NB4 (cell line): Measurements from ENCODE around the gene SMPDL3B.

Source experiments
- CTCF ChIP-seq: IDR thresholded peaks from one replicate; pipeline ENCODE4 v1.5.1; 2012; ENCODE audit warnings: low read depth, low read length
- MAX ChIP-seq: IDR thresholded peaks from 2 replicates; pipeline ENCODE4 v1.6.1; 2011; ENCODE audit warnings: low read depth, low read length
- MYC ChIP-seq: IDR thresholded peaks from 2 replicates; pipeline ENCODE4 v1.6.1; 2011; ENCODE audit warnings: low read depth, low read length
- POLR2A ChIP-seq: IDR thresholded peaks from 2 replicates; pipeline ENCODE4 v1.6.1; 2011; ENCODE audit warnings: mild to moderate bottlenecking; ENCODE audit not compliant: insufficient read length; ENCODE audit errors: extremely low read depth

DNA sequence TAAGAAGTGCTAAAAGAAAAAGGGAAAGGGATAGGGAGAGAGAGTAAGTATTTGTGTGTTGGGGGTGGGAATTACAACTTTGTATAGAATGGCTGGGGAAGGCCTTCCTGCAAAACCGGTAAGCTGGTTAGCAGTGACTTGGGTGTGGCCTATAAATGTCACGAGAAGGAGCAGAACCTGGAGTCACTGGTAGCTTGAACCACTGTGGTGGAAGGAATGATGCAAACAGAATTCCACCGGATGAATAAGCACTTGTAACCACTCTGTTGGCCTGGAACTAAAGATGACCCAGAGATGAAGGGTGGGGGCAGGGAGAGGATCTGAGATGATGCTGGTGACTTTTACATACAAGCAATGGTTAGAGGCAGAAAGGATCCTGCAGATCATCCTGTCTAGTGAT lies 33.9 kb downstream of the SMPDL3B start:
- TF ChIP-seq CTCF: no peak
- no peak for TF ChIP-seq POLR2A
- no peak for TF ChIP-seq MAX
- no peak for TF ChIP-seq MYC
